ENCODE data around the gene DOK5. TPM values are rescaled to one million over a fixed set of nuclear protein-coding genes. Genes with fewer than 3 reads are reported as not detected.

The DOK5 gene
- total RNA-seq, 2 experiments from 2014 or later = not detected

GRCh38 chr20:54640800-54641199 lies 165.4 kb downstream of the DOK5 start:
- ATAC-seq (ENCODE audit: poor library complexity) (no peak), DNase-seq (no peak)
- no peaks in the 10 kb centered on the region for H3K9me3 ChIP-seq (ENCODE audit: control insufficient read depth in 1 of 2, insufficient read depth in 1 of 2, low read length in 2 of 2)
- no peaks in the 10 kb centered on the region for H3K27me3 ChIP-seq (ENCODE audit: control insufficient read depth in 1 of 2, insufficient read depth in 2 of 2, low read length in 2 of 2)
- ChIA-PET CTCF (no interaction called here), POLR2A (no interaction called here)
- no peaks in the 10 kb centered on the region for H3K4me1 ChIP-seq (ENCODE audit: insufficient read depth, low read length)
- no peak overlapping the region for H3K4me3 ChIP-seq (ENCODE audit: low read length)
- H3K36me3 Mint-ChIP-seq (ENCODE audit: low read depth) = no peaks in the 10 kb centered on the region
- no peak for TF ChIP-seq CTCF (IDR thresholded peaks at IDR 0.05)
- H3K27ac Mint-ChIP-seq = no peak overlapping the region
- H3K4me3 Mint-ChIP-seq = no peak overlapping the region
- intact Hi-C loops (cut with DNase I, micrococcal nuclease) = no loop called here
- no peaks in the 10 kb centered on the region for H3K36me3 ChIP-seq (ENCODE audit: insufficient read depth, low read length)
- H3K27me3 Mint-ChIP-seq = peaks cover 25% of the 10 kb centered on the region
- H3K9me3 Mint-ChIP-seq = no peaks in the 10 kb centered on the region
- no peak overlapping the region for H3K27ac ChIP-seq (ENCODE audit: low read depth in 1 of 2, low read length in 2 of 2)
- no peaks in the 10 kb centered on the region for H3K4me1 Mint-ChIP-seq (ENCODE audit: low read depth)

DNA sequence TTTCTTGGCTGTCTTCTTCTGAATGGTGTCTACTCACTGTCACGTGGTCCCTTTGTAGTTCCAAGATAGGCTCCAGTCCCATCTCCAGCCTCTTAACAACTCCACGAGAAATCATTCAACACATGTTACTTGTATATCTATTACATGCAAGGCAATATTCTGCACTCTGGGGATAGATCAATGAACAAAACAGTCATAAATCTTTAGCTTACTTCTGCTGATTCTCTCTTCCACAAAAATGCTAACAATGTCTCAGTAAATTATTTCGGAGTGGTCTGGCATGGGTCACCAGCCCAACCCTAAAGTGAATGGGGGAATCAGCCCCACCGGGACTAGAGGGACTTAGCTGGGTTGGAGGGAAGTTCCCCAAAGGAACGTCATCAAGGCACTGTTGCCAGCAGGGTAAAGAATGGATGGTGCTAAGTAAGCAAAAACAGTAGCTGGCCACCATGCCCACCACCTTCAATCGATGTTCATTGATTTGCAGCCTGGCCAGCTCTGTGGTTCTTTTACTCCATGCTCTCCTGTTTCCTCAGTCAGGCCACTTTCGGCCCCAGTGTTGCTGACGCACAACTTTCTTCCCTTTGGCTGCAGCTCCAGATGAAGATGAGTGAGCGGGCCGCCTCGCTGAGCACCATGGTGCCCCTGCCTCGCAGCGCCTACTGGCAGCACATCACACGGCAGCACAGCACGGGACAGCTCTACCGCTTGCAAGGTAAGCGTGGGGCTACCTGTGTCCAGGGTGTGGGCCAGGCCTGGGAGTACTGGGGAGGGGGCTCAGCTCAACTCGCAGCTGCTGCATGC lies 167.7 kb downstream of the DOK5 start:
- no peaks in the 10 kb centered on the region for H3K9me3 ChIP-seq (ENCODE audit: control insufficient read depth in 1 of 2, insufficient read depth in 1 of 2, low read length in 2 of 2)
- ATAC-seq (ENCODE audit: poor library complexity) (no peak), DNase-seq (no peak)
- H3K27me3 ChIP-seq (ENCODE audit: control insufficient read depth in 1 of 2, insufficient read depth in 2 of 2, low read length in 2 of 2) = no peaks in the 10 kb centered on the region
- H3K4me1 Mint-ChIP-seq (ENCODE audit: low read depth) = no peaks in the 10 kb centered on the region
- no peak overlapping the region for H3K4me3 Mint-ChIP-seq
- H3K36me3 Mint-ChIP-seq (ENCODE audit: low read depth) = no peaks in the 10 kb centered on the region
- TF ChIP-seq CTCF (IDR thresholded peaks at IDR 0.05) = no peak
- H3K27ac ChIP-seq (ENCODE audit: low read depth in 1 of 2, low read length in 2 of 2) = no peak overlapping the region
- ChIA-PET CTCF (no interaction called here), POLR2A (no interaction called here)
- intact Hi-C loops (cut with DNase I, micrococcal nuclease) = no loop called here
- H3K4me3 ChIP-seq (ENCODE audit: low read length) = no peak overlapping the region
- peaks cover 9% of the 10 kb centered on the region for H3K27me3 Mint-ChIP-seq
- no peaks in the 10 kb centered on the region for H3K9me3 Mint-ChIP-seq
- no peaks in the 10 kb centered on the region for H3K4me1 ChIP-seq (ENCODE audit: insufficient read depth, low read length)
- no peak overlapping the region for H3K27ac Mint-ChIP-seq
- no peaks in the 10 kb centered on the region for H3K36me3 ChIP-seq (ENCODE audit: insufficient read depth, low read length)

DNA sequence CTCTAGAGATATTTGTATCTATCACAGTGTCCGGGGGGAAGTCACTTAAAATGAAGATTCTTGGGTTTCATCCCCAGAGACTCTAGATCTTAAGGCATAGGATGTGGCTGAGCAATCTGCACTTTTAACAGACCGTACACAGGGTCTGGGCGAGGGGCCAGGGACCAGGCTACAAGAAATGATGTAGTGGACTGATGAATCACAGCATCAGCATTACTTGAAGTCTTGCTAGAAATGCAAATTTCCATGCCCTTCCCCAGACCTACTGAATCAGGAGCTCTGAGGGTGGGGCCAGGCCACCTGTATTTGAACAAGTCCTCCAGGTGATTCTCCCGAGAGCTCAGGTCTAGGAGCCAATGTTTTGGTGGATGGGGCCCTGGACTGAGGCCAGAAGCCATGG lies 168.4 kb downstream of the DOK5 start:
- ATAC-seq (ENCODE audit: poor library complexity) (no peak), DNase-seq (no peak)
- no peaks in the 10 kb centered on the region for H3K9me3 ChIP-seq (ENCODE audit: control insufficient read depth in 1 of 2, insufficient read depth in 1 of 2, low read length in 2 of 2)
- POLR2A ChIA-PET = no interaction called here
- Mint-ChIP-seq H3K36me3 (ENCODE audit: low read depth) (no peaks in the 10 kb centered on the region), H3K27ac (no peak overlapping the region), H3K9me3 (no peaks in the 10 kb centered on the region), H3K4me3 (no peak overlapping the region), H3K27me3 (peaks cover 5% of the 10 kb centered on the region), H3K4me1 (ENCODE audit: low read depth) (no peaks in the 10 kb centered on the region)
- CTCF ChIA-PET = no interaction called here
- intact Hi-C loops (cut with DNase I, micrococcal nuclease) = no loop called here
- no peak overlapping the region for H3K27ac ChIP-seq (ENCODE audit: low read depth in 1 of 2, low read length in 2 of 2)
- H3K36me3 ChIP-seq (ENCODE audit: insufficient read depth, low read length) = no peaks in the 10 kb centered on the region
- no peak for TF ChIP-seq CTCF (IDR thresholded peaks at IDR 0.05)
- H3K27me3 ChIP-seq (ENCODE audit: control insufficient read depth in 1 of 2, insufficient read depth in 2 of 2, low read length in 2 of 2) = no peaks in the 10 kb centered on the region
- H3K4me3 ChIP-seq (ENCODE audit: low read length) = no peak overlapping the region
- no peaks in the 10 kb centered on the region for H3K4me1 ChIP-seq (ENCODE audit: insufficient read depth, low read length)
